Measurements from ENCODE around the gene RTL1.

Gene RTL1

GRCh38 chr14:100898935-100899883, 4.3 kb downstream of the RTL1 start:
- no peaks in the 10 kb centered on the region for H3K79me2 ChIP-seq (ENCODE audit: control insufficient read depth, low read length)
- no peaks in the 10 kb centered on the region for H3F3A ChIP-seq (ENCODE audit: control insufficient read depth, insufficient read depth)
- TF ChIP-seq EZH2phosphoT487 (IDR thresholded peaks at IDR 0.05; ENCODE audit: borderline replicate concordance, low read length), result no peak
- no peak for TF ChIP-seq CTCF (IDR thresholded peaks at IDR 0.05; ENCODE audit: low read depth, low read length, poor library complexity, severe bottlenecking)
- H3K4me2 ChIP-seq (ENCODE audit: low read length), result no peak overlapping the region
- no peak overlapping the region for H3K27ac ChIP-seq (ENCODE audit: low read depth, low read length)
- peaks cover 11% of the 10 kb centered on the region for H3K27me3 ChIP-seq (ENCODE audit: control insufficient read depth, low read length)
- no peaks in the 10 kb centered on the region for H3K4me1 ChIP-seq (ENCODE audit: control insufficient read depth, low read length)
- H3K9me3 ChIP-seq (ENCODE audit: control insufficient read depth, insufficient read depth, low read length), result no peaks in the 10 kb centered on the region
- no peaks in the 10 kb centered on the region for H3K9me2 ChIP-seq (replicated peaks; ENCODE audit: control insufficient read depth, low read length)
- no peaks in the 10 kb centered on the region for H3K36me3 ChIP-seq (ENCODE audit: control insufficient read depth, low read length)
- no peaks in the 10 kb centered on the region for H4K20me1 ChIP-seq (ENCODE audit: control insufficient read depth, insufficient read depth, low read depth, low read length)
- H3K4me3 ChIP-seq (ENCODE audit: low read length), result no peak overlapping the region

- Histone ChIP-seq H3K79me2 (ENCODE audit: control insufficient read depth, low read length) (no peaks in the 10 kb centered on the region), H3K27ac (ENCODE audit: low read depth, low read length) (no peak overlapping the region)
- TF ChIP-seq EZH2phosphoT487 (IDR thresholded peaks at IDR 0.05; ENCODE audit: borderline replicate concordance, low read length), result no peak
- no peak for TF ChIP-seq CTCF (IDR thresholded peaks at IDR 0.05; ENCODE audit: low read depth, low read length, poor library complexity, severe bottlenecking)
Observed at GRCh38 chr14:100898465-100898864, 5.1 kb downstream of the RTL1 start.

GRCh38 chr14:100896369-100897060, 7.0 kb downstream of the RTL1 start:
- H3K27me3 ChIP-seq (ENCODE audit: control insufficient read depth, low read length), result peaks cover 11% of the 10 kb centered on the region
- no peak overlapping the region for H3K4me3 ChIP-seq (ENCODE audit: low read length)
- TF ChIP-seq EZH2phosphoT487 (IDR thresholded peaks at IDR 0.05; ENCODE audit: borderline replicate concordance, low read length), result no peak
- TF ChIP-seq CTCF (IDR thresholded peaks at IDR 0.05; ENCODE audit: low read depth, low read length, poor library complexity, severe bottlenecking), result no peak
- H3K36me3 ChIP-seq (ENCODE audit: control insufficient read depth, low read length), result no peaks in the 10 kb centered on the region
- H3K9me2 ChIP-seq (replicated peaks; ENCODE audit: control insufficient read depth, low read length), result no peaks in the 10 kb centered on the region
- no peaks in the 10 kb centered on the region for H3F3A ChIP-seq (ENCODE audit: control insufficient read depth, insufficient read depth)
- no peaks in the 10 kb centered on the region for H3K4me1 ChIP-seq (ENCODE audit: control insufficient read depth, low read length)
- H3K4me2 ChIP-seq (ENCODE audit: low read length), result no peak overlapping the region
- no peak overlapping the region for H3K27ac ChIP-seq (ENCODE audit: low read depth, low read length)
- H4K20me1 ChIP-seq (ENCODE audit: control insufficient read depth, insufficient read depth, low read depth, low read length), result no peaks in the 10 kb centered on the region
- H3K79me2 ChIP-seq (ENCODE audit: control insufficient read depth, low read length), result no peaks in the 10 kb centered on the region
- no peaks in the 10 kb centered on the region for H3K9me3 ChIP-seq (ENCODE audit: control insufficient read depth, insufficient read depth, low read length)

More at GRCh38 chr14:100898465-100898864, 5.1 kb downstream of the RTL1 start:
- Histone ChIP-seq H4K20me1 (ENCODE audit: control insufficient read depth, insufficient read depth, low read depth, low read length) (no peaks in the 10 kb centered on the region), H3K4me1 (ENCODE audit: control insufficient read depth, low read length) (no peaks in the 10 kb centered on the region), H3F3A (ENCODE audit: control insufficient read depth, insufficient read depth) (no peaks in the 10 kb centered on the region), H3K27me3 (ENCODE audit: control insufficient read depth, low read length) (peaks cover 11% of the 10 kb centered on the region), H3K9me2 (replicated peaks; ENCODE audit: control insufficient read depth, low read length) (no peaks in the 10 kb centered on the region), H3K4me2 (ENCODE audit: low read length) (no peak overlapping the region), H3K36me3 (ENCODE audit: control insufficient read depth, low read length) (no peaks in the 10 kb centered on the region), H3K4me3 (ENCODE audit: low read length) (no peak overlapping the region), H3K9me3 (ENCODE audit: control insufficient read depth, insufficient read depth, low read length) (no peaks in the 10 kb centered on the region)

Data from DOHH2 (cell line).